Measurements from ENCODE around the gene HDAC4. TPM values are rescaled to one million over a fixed set of nuclear protein-coding genes. Genes with fewer than 3 reads are reported as not detected.

Gene HDAC4
- total and polyA plus RNA-seq, 2 of the 8 experiments (the other 6 are each of a cell fraction or from before 2014, with no cell fraction given): 15.4 to 31.5 TPM

- Histone ChIP-seq H4K91ac (replicated peaks; ENCODE audit: insufficient read length, low read length) (no peak overlapping the region), H4K8ac (ENCODE audit: extremely low read depth, insufficient read depth, low read length) (no peak overlapping the region), H2BK120ac (replicated peaks; ENCODE audit: low read depth, low read length) (no peak overlapping the region), H3K9me3 (ENCODE audit: insufficient read depth in 2 of 2, low read depth in 1 of 2, low read length in 1 of 2) (no peaks in the 10 kb centered on the region), H3K4me2 (ENCODE audit: insufficient read depth in 1 of 2, low read depth in 2 of 2, low read length in 2 of 2) (no peak overlapping the region), H2BK20ac (ENCODE audit: low read length) (no peak overlapping the region), H3K4me1 (replicated peaks in 1 of 4; ENCODE audit: control insufficient read depth in 3 of 4, insufficient read depth in 4 of 4, low read length in 3 of 4) (peaks cover 0 to 13% (median 5%) of the 10 kb centered on the region in 4 experiments; a peak in 4 of 7 replicates), H2BK12ac (ENCODE audit: low read depth, low read length) (no peak overlapping the region), H3K23ac (ENCODE audit: insufficient read length) (no peak overlapping the region), H3K27ac (ENCODE audit: low read depth, low read length) (no peak overlapping the region), H3K9ac (replicated peaks in 1 of 4; ENCODE audit: extremely low read depth in 1 of 4, low read depth in 3 of 4, low read length in 3 of 4) (no peak overlapping the region), H3K23me2 (ENCODE audit: low read depth, low read length) (no peaks in the 10 kb centered on the region), H2AK5ac (ENCODE audit: low read depth, low read length) (no peak overlapping the region), H2BK5ac (ENCODE audit: low read depth, low read length) (no peak overlapping the region), H4K20me1 (replicated peaks in 1 of 2; ENCODE audit: control insufficient read depth in 1 of 2, insufficient read depth in 2 of 2, low read length in 2 of 2) (peaks cover 10 to 11% of the 10 kb centered on the region in 2 experiments), H3K79me1 (ENCODE audit: low read depth, low read length) (peaks cover 3% of the 10 kb centered on the region; the same call in 1 of the 2 replicates), H3K27me3 (replicated peaks in 1 of 4; ENCODE audit: control insufficient read depth in 3 of 4, extremely low read depth in 1 of 4, insufficient read depth in 3 of 4, low read length in 3 of 4) (no peaks in the 10 kb centered on the region), H3K4ac (replicated peaks; ENCODE audit: insufficient read length, low read depth, low read length) (no peak overlapping the region), H3K18ac (ENCODE audit: extremely low read depth, low read length) (no peak overlapping the region), H3K36me3 (ENCODE audit: control insufficient read depth in 2 of 4, insufficient read depth in 4 of 4, low read length in 3 of 4) (no peaks in the 10 kb centered on the region), H2BK15ac (ENCODE audit: low read length) (no peak overlapping the region), H2AFZ (ENCODE audit: low read length) (no peak overlapping the region), H3K79me2 (ENCODE audit: control insufficient read depth in 1 of 2, insufficient read depth in 2 of 2, low read length in 2 of 2) (peaks cover 0 to 85% of the 10 kb centered on the region in 2 experiments; a peak in 3 of 4 replicates), H3K4me3 (ENCODE audit: extremely low read depth in 1 of 4, insufficient read depth in 2 of 4, low read depth in 3 of 4, low read length in 4 of 4) (no peak overlapping the region), H3K14ac (ENCODE audit: insufficient read length) (no peak overlapping the region), H4K5ac (ENCODE audit: insufficient read length, low read depth, low read length) (no peak overlapping the region), H3K56ac (replicated peaks; ENCODE audit: insufficient read length, low read depth, low read length) (no peak overlapping the region)
- ChIA-PET CTCF (ENCODE audit: partially characterized antibody) (no interaction called here), POLR2A (ENCODE audit: partially characterized antibody) (interaction anchor here (1.4 kb wide), 1 partner anchor 39 kb away, joined by 3 read pairs; no protein-coding TSS in a partner anchor)
- 98% methylated on average over 14 of the region's 14 CpGs; no CpG with 5 or more reads in 1 of the 2 experiments for WGBS, 2 experiments (ENCODE audit: extremely low coverage in 1 of 2, insufficient coverage in 1 of 2, insufficient read length in 1 of 2, insufficient replicate concordance in 2 of 2, low coverage in 1 of 2, low lambda C conversion rate in 2 of 2, missing lambda C conversion rate in 1 of 2)
- DNase-seq (ENCODE audit: low read depth in 1 of 2, low spot score in 2 of 2) (peak in 1 of 2 experiments; percentile 37), FAIRE-seq (no peak)
- TF ChIP-seq SP2 (IDR thresholded peaks at IDR 0.05; ENCODE audit: low read length) (no peak), MAFK (IDR thresholded peaks at IDR 0.05; ENCODE audit: low read depth, low read length) (no peak), CEBPB (IDR thresholded peaks at IDR 0.05; ENCODE audit: low read depth, low read length) (no peak), SUZ12 (IDR thresholded peaks at IDR 0.05; ENCODE audit: low read length) (no peak), CREB1 (IDR thresholded peaks at IDR 0.05) (no peak), CHD1 (IDR thresholded peaks at IDR 0.05; ENCODE audit: low read depth, low read length) (no peak), EZH2 (IDR thresholded peaks at IDR 0.05; ENCODE audit: low read depth, low read length, severe bottlenecking) (no peak), EP300 (IDR thresholded peaks at IDR 0.05; ENCODE audit: borderline replicate concordance in 1 of 2, low read depth in 2 of 2, low read length in 2 of 2) (no peak), TAF7 (optimal IDR thresholded peaks at IDR 0.05; ENCODE audit: borderline replicate concordance, low read depth, low read length) (no peak), BACH1 (IDR thresholded peaks at IDR 0.05; ENCODE audit: low read length) (no peak), TCF12 (IDR thresholded peaks at IDR 0.05; ENCODE audit: low read depth, low read length) (no peak), CTBP2 (IDR thresholded peaks at IDR 0.05; ENCODE audit: borderline replicate concordance, insufficient read depth, insufficient read length, low read length) (no peak), BCL11A (IDR thresholded peaks at IDR 0.05; ENCODE audit: low read depth in 2 of 2, low read length in 2 of 2) (no peak), BRCA1 (IDR thresholded peaks at IDR 0.05; ENCODE audit: low read depth, low read length) (no peak)
- TF ChIP-seq, protein P1, sequence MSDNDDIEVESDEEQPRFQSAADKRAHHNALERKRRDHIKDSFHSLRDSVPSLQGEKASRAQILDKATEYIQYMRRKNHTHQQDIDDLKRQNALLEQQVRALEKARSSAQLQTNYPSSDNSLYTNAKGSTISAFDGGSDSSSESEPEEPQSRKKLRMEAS (IDR thresholded peaks at IDR 0.05): no peak
Measured at GRCh38 chr2:239330836-239331235, 70.0 kb downstream of the HDAC4 start.

All from H1 (cell line).